HepG2 (cell line): Measurements from ENCODE around the gene KDM2B. TPM values are rescaled to one million over a fixed set of nuclear protein-coding genes. Genes with fewer than 3 reads are reported as not detected.

Experiments used
- CBFB ChIP-seq: sonication (generic); formaldehyde crosslinking; IDR thresholded peaks from 2 replicates; pipeline ENCODE4 v1.4.0; 2020; ENCODE audit warnings: missing genetic modification reagents
- CCDC6 ChIP-seq: sonication (generic); formaldehyde crosslinking; IDR thresholded peaks from 2 replicates; pipeline ENCODE4 v1.8.1; 2022; ENCODE audit warnings: mild to moderate bottlenecking, missing genetic modification reagents, moderate library complexity
- HES4 ChIP-seq: sonication (generic); formaldehyde crosslinking; IDR thresholded peaks from 2 replicates; pipeline ENCODE4 v1.9.0; 2021; ENCODE audit warnings: mild to moderate bottlenecking, missing genetic modification reagents, borderline replicate concordance
- HIVEP1 ChIP-seq: sonication (generic); formaldehyde crosslinking; IDR thresholded peaks from 2 replicates; pipeline ENCODE4 v1.4.0; 2020; ENCODE audit warnings: mild to moderate bottlenecking, missing genetic modification reagents
- HNRNPH1 ChIP-seq: fragments of 200-400 bp; formaldehyde crosslinking; optimal IDR thresholded peaks from 2 replicates; pipeline ENCODE3; 2017; ENCODE audit warnings: mild to moderate bottlenecking, low read depth, low read length
- JARID2 ChIP-seq: sonication (generic); formaldehyde crosslinking; IDR thresholded peaks from 2 replicates; pipeline ENCODE4 v1.8.1; 2023; ENCODE audit warnings: missing genetic modification reagents, inconsistent platforms; ENCODE audit not compliant: insufficient replicate concordance
- JUND ChIP-seq: sonication (generic); formaldehyde crosslinking; IDR thresholded peaks from 2 replicates; pipeline ENCODE4 v1.8.0; 2022; ENCODE audit warnings: mild to moderate bottlenecking, missing genetic modification reagents
- KLF15 ChIP-seq: sonication (generic); formaldehyde crosslinking; IDR thresholded peaks from 2 replicates; pipeline ENCODE4 v1.8.1; 2023; ENCODE audit warnings: borderline replicate concordance, mild to moderate bottlenecking, inconsistent platforms, missing genetic modification reagents, mixed read lengths
- KLF16 ChIP-seq, 2 experiments: sonication (generic) in 1 of 2; formaldehyde crosslinking in 1 of 2; IDR thresholded peaks; 2 replicates each; pipeline versions ENCODE4 v1.6.1 to v1.8.0; 2016 to 2023; ENCODE audit warnings: missing genetic modification reagents in 2 of 2, missing compliant biosample characterization in 1 of 2
- MTF1 ChIP-seq: sonication (generic); formaldehyde crosslinking; IDR thresholded peaks from 2 replicates; pipeline ENCODE4 v1.5.0; 2020; ENCODE audit warnings: missing genetic modification reagents
- SALL2 ChIP-seq: sonication (generic); formaldehyde crosslinking; IDR thresholded peaks from 2 replicates; pipeline ENCODE4 v1.8.1; 2023; ENCODE audit warnings: mild to moderate bottlenecking, missing genetic modification reagents, inconsistent platforms
- SMARCC2 ChIP-seq: fragments of 450-650 bp; IDR thresholded peaks from 2 replicates; pipeline ENCODE4 v1.6.1; 2017; ENCODE audit warnings: antibody characterized with exemption, mild to moderate bottlenecking
- SRF ChIP-seq: IDR thresholded peaks from 2 replicates; pipeline ENCODE4 v1.6.1; 2011; ENCODE audit warnings: mild to moderate bottlenecking, low read depth, low read length, moderate library complexity
- ZNF121 ChIP-seq: sonication (generic); formaldehyde crosslinking; IDR thresholded peaks from 2 replicates; pipeline ENCODE4 v1.5.0; 2020; ENCODE audit warnings: mild to moderate bottlenecking, missing genetic modification reagents
- ZNF430 ChIP-seq: sonication (generic); formaldehyde crosslinking; IDR thresholded peaks from 2 replicates; pipeline ENCODE4 v1.9.0; 2021; ENCODE audit warnings: mild to moderate bottlenecking, missing genetic modification reagents
- ZNF737 ChIP-seq: sonication (generic); formaldehyde crosslinking; IDR thresholded peaks from 2 replicates; pipeline ENCODE4 v1.5.0; 2020; ENCODE audit warnings: missing genetic modification reagents, mild to moderate bottlenecking, borderline replicate concordance
- polyA plus RNA-seq, 8 experiments: library from polyadenylated mRNA; depleted of rRNA in 3 of 8; stranded (reverse) in 7 of 8; unstranded in 1 of 8; fragments of >200 nt; fragmentation: Illumina TruSeq in 4 of 8; extraction: Trizol in 4 of 8; gene quantifications; 2 replicates each; pipeline versions ENCODE4 v1.2.1 to v1.2.3, GENCODE V29; 2011 to 2016; ENCODE audit warnings: low read depth in 4 of 8, missing spikeins in 1 of 8, mixed read lengths in 1 of 8; ENCODE audit not compliant: insufficient read depth in 1 of 8
- total RNA-seq, 5 experiments: library from RNA; depleted of rRNA; stranded (reverse); fragments of >200 nt; fragmentation: Illumina TruSeq; extraction: Trizol; gene quantifications; 2 replicates each; pipeline ENCODE4 v1.2.3, GENCODE V29; 2016; ENCODE audit warnings: low read depth in 1 of 5
- TF ChIP-seq, protein P1 (sequence below): sonication (generic); formaldehyde crosslinking; IDR thresholded peaks from 2 replicates; pipeline ENCODE4 v1.4.0; 2020; ENCODE audit warnings: mild to moderate bottlenecking, missing genetic modification reagents
- TF ChIP-seq, protein P2 (sequence below): conservative IDR thresholded peaks from 2 replicates; pipeline ENCODE4 v1.6.1; 2018; ENCODE audit warnings: missing genetic modification reagents
- TF ChIP-seq, protein P3 (sequence below), 2 experiments: sonication (generic) in 1 of 2; formaldehyde crosslinking in 1 of 2; IDR thresholded peaks; 2 replicates each; pipeline versions ENCODE4 v1.6.1 to v1.9.0; 2014 to 2022; ENCODE audit warnings: antibody characterized with exemption in 1 of 2, borderline replicate concordance in 1 of 2, inconsistent platforms in 1 of 2, low read depth in 1 of 2, missing genetic modification reagents in 1 of 2

Gene KDM2B
- total and polyA plus RNA-seq, 2 of the 13 experiments (the other 11 are each of a cell fraction or from before 2014, with no cell fraction given): 17.5 to 26.1 TPM

DNA sequence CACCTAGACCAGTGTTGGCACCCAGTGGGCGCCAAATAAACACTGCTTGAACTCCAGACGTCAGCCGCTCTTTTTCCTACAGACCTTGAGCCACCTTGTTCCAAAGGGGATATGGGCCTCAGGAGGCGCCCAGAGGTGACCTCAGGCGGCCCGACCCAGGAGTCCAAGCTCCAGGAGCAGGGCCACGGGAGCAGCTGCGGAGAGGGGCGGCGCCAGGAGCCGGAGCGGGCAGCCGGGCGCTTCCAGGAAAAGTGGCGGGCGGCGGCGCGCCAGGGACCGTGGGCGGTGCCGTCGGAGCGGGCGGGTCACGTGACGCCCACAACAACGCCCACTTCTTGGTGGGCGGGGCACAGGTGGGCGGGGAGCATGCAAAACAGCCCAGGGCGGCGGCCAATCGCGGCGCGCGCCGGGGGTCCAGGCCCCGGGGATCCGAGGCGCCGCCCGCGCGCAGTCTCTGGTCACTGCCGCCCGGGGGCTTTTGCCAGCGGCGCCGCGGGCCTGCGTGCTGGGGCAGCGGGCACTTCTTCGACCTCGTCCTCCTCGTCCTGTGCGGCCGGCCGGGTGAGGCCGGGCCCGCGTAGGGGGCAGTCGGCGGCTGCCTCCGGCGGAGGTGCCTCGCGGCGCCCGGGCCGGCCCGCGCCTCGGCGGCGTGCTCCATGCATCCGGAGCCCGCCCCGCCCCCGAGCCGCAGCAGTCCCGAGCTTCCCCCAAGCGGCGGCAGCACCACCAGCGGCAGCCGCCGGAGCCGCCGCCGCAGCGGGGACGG is 45.4 kb upstream of the KDM2B start, which contains the start of gene ORAI1 (continued):
- peak; percentile 83; the same call in 1 of the 2 replicates for TF ChIP-seq CCDC6
- no peak for TF ChIP-seq MTF1 (CRISPR knock-in tag)
- no peak for TF ChIP-seq HIVEP1 (CRISPR knock-in tag)
- TF ChIP-seq SMARCC2: no peak
- no peak for TF ChIP-seq JARID2 (CRISPR knock-in tag)
- no peak for TF ChIP-seq SRF
- TF ChIP-seq KLF15: no peak
- TF ChIP-seq, protein P1, sequence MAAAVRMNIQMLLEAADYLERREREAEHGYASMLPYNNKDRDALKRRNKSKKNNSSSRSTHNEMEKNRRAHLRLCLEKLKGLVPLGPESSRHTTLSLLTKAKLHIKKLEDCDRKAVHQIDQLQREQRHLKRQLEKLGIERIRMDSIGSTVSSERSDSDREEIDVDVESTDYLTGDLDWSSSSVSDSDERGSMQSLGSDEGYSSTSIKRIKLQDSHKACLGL: no peak
- no peak for TF ChIP-seq HNRNPH1
- TF ChIP-seq ZNF121 (CRISPR knock-in tag): no peak
- no peak for TF ChIP-seq CBFB (CRISPR knock-in tag)
- TF ChIP-seq HES4 (CRISPR knock-in tag): peak; percentile 68; the same call in 1 of the 2 replicates
- no peak for TF ChIP-seq ZNF430 (CRISPR knock-in tag)
- TF ChIP-seq ZNF737 (CRISPR knock-in tag): no peak
- TF ChIP-seq SALL2 (CRISPR knock-in tag): peak; percentile 43
- TF ChIP-seq JUND: no peak
- TF ChIP-seq, protein P2, sequence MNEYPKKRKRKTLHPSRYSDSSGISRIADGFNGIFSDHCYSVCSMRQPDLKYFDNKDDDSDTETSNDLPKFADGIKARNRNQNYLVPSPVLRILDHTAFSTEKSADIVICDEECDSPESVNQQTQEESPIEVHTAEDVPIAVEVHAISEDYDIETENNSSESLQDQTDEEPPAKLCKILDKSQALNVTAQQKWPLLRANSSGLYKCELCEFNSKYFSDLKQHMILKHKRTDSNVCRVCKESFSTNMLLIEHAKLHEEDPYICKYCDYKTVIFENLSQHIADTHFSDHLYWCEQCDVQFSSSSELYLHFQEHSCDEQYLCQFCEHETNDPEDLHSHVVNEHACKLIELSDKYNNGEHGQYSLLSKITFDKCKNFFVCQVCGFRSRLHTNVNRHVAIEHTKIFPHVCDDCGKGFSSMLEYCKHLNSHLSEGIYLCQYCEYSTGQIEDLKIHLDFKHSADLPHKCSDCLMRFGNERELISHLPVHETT (CRISPR knock-in tag): no peak
- TF ChIP-seq, protein P3, sequence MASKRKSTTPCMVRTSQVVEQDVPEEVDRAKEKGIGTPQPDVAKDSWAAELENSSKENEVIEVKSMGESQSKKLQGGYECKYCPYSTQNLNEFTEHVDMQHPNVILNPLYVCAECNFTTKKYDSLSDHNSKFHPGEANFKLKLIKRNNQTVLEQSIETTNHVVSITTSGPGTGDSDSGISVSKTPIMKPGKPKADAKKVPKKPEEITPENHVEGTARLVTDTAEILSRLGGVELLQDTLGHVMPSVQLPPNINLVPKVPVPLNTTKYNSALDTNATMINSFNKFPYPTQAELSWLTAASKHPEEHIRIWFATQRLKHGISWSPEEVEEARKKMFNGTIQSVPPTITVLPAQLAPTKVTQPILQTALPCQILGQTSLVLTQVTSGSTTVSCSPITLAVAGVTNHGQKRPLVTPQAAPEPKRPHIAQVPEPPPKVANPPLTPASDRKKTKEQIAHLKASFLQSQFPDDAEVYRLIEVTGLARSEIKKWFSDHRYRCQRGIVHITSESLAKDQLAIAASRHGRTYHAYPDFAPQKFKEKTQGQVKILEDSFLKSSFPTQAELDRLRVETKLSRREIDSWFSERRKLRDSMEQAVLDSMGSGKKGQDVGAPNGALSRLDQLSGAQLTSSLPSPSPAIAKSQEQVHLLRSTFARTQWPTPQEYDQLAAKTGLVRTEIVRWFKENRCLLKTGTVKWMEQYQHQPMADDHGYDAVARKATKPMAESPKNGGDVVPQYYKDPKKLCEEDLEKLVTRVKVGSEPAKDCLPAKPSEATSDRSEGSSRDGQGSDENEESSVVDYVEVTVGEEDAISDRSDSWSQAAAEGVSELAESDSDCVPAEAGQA (IDR thresholded peaks at IDR 0.05; ENCODE audit: low read depth): no peak
- TF ChIP-seq, protein P3 (CRISPR knock-in tag; IDR thresholded peaks at IDR 0.05; ENCODE audit: borderline replicate concordance): 0 out of 2 replicates have a peak, but pooled peaks have one; percentile 13
- no peak; a peak in 1 of 4 replicates for TF ChIP-seq KLF16 (CRISPR knock-in tag; IDR thresholded peaks at IDR 0.05)
